NCI-H1417 (cell line): ENCODE results near the gene SH3GLB2.
"Not testable (repeated sequence)": the region's sequence is repeated elsewhere in the genome, so short reads cannot be mapped to it uniquely, and the experiment has no call there.

Experiments used
- DNase-seq, 3 experiments: peaks; one replicate each; lab custom pipeline; 2025; lab: John Stamatoyannopoulos, UW

Gene SH3GLB2

GRCh38 chr9:128998462-128998861 is 29.7 kb downstream of the SH3GLB2 start:
- DNase-seq: no peak

DNA sequence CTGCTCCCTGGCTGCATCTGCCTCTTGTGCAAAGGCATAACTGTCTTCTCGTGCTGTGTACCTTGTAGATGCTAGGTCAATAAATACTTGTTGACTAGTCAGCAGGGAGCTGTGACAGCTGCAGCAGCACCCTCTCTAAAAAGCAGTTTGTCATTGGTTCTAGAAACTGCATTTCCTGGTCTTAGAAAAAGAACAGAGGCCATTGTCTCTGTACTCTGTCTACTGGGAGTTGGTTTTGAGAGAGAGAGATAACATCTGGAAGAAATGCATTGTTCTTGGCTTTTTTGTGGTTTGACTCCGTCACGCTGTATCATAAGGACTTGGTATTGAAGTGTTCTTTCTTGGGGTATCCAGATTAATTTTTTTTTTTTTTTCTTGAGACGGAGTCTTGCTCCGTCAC is 32.3 kb downstream of the SH3GLB2 start:
- peak in 2 of 3 experiments; percentile 3 to 62 for DNase-seq

DNA sequence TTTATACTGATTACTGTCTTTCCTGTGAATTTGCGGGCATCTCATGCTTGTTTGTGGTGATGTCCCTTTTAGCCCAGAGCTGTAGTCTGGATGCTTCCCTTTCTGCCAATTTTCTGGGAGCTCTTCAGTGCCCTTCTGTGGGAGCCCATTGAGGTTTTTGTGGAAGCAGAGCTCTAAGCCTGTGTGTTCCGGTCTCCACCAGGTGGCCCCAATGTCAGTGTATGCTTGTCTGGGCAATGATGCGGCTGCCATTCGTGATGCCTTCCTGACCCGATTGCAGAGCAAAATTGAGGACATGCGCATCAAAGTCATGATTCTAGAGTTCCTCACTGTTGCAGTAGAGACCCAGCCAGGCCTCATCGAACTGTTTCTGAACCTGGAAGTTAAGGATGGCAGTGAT is 35.1 kb downstream of the SH3GLB2 start:
- peak in 1 of 3 experiments; percentile 27 for DNase-seq

- DNase-seq: no peak
Observed at GRCh38 chr9:128987805-128988204, 40.3 kb downstream of the SH3GLB2 start.

DNA sequence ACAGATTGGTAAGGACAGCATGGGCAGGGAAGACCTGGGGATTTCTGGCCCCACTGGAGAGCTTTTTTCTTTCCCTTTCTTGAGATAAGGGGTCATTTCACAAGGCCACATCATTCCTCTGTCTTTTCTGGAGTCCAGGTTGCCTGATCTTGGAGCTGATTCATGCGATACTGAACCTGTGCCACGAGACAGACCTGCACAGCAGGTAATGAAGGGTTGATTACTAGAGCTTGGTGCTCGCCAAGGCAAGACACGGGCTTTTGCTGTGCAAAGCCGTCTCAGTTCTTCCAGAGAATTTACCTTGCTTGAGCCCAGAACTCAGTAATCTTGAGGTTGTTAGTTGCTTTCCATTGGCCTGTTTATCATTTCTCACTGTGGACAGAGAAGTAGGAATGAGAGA is 41.5 kb downstream of the SH3GLB2 start:
- DNase-seq: no peak

GRCh38 chr9:128983536-128983935 is 44.6 kb downstream of the SH3GLB2 start:
- DNase-seq: no peak

- DNase-seq: no peak
Observed at GRCh38 chr9:128979111-128979510, 49.0 kb downstream of the SH3GLB2 start.

- no peak for DNase-seq
Observed at GRCh38 chr9:128972956-128973355, 55.2 kb downstream of the SH3GLB2 start.

- no peak for DNase-seq
Observed at GRCh38 chr9:128969491-128969890, 58.6 kb downstream of the SH3GLB2 start.

DNA sequence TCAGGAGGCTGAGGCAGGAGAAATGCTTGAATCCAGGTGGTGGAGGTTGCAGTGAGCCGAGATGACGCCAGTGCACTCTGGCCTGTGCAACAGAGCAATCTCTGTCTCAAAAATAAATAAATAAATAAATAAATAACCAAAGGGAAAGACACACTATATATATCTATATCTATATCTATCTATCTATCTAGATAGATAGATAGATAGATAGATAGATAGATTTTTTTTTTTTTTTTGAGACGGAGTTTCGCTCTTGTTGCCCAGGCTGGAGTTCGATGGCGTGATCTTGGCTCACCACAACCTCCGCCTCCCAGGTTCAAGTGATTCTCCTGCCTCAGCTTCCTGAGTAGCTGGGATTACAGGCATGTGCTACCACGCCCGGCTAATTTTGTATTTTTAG is 66.7 kb downstream of the SH3GLB2 start:
- not testable (repeated sequence) for DNase-seq
